ENCODE results near the gene TAF4.
"Not testable (repeated sequence)": the region's sequence is repeated elsewhere in the genome, so short reads cannot be mapped to it uniquely, and the experiment has no call there.

The TAF4 gene

GRCh38 chr20:62080249-62080990 is 14.7 kb upstream of the TAF4 start:
- in situ Hi-C loops (cut with HindIII; ENCODE audit: low sequenced_read_pairs) = no loop called here

- in situ Hi-C loops (cut with HindIII; ENCODE audit: low sequenced_read_pairs) = no loop called here
Observed at GRCh38 chr20:62079166-62079565, 13.5 kb upstream of the TAF4 start.

GRCh38 chr20:62073323-62073722 is 7.6 kb upstream of the TAF4 start:
- in situ Hi-C loops (cut with HindIII; ENCODE audit: low sequenced_read_pairs) = no loop called here

GRCh38 chr20:62071669-62072430 is 6.2 kb upstream of the TAF4 start:
- in situ Hi-C loops (cut with HindIII; ENCODE audit: low sequenced_read_pairs) = not testable (repeated sequence)

- in situ Hi-C loops (cut with HindIII; ENCODE audit: low sequenced_read_pairs) = no loop called here
Observed at GRCh38 chr20:62069741-62070216, 4.1 kb upstream of the TAF4 start.

- in situ Hi-C loops (cut with HindIII; ENCODE audit: low sequenced_read_pairs) = no loop called here
Observed at GRCh38 chr20:62068997-62069396, 3.3 kb upstream of the TAF4 start.

GRCh38 chr20:62067547-62068260 is 2.0 kb upstream of the TAF4 start:
- in situ Hi-C loops (cut with HindIII; ENCODE audit: low sequenced_read_pairs) = no loop called here

- in situ Hi-C loops (cut with HindIII; ENCODE audit: low sequenced_read_pairs) = no loop called here
Observed at GRCh38 chr20:62066983-62067433, 1.3 kb upstream of the TAF4 start.

GRCh38 chr20:62066339-62066982 is 780 bp upstream of the TAF4 start:
- in situ Hi-C loops (cut with HindIII; ENCODE audit: low sequenced_read_pairs) = no loop called here

GRCh38 chr20:62064770-62065673 is 659 bp downstream of the TAF4 start:
- in situ Hi-C loops (cut with HindIII; ENCODE audit: low sequenced_read_pairs) = no loop called here

- in situ Hi-C loops (cut with HindIII; ENCODE audit: low sequenced_read_pairs) = no loop called here
Observed at GRCh38 chr20:62063981-62064769, 1.5 kb downstream of the TAF4 start.

- in situ Hi-C loops (cut with HindIII; ENCODE audit: low sequenced_read_pairs) = no loop called here
Observed at GRCh38 chr20:62063315-62063980, 2.2 kb downstream of the TAF4 start.

GRCh38 chr20:62062661-62063314 is 2.9 kb downstream of the TAF4 start:
- in situ Hi-C loops (cut with HindIII; ENCODE audit: low sequenced_read_pairs) = no loop called here

- in situ Hi-C loops (cut with HindIII; ENCODE audit: low sequenced_read_pairs) = no loop called here
Observed at GRCh38 chr20:62061851-62062423, 3.7 kb downstream of the TAF4 start.

- in situ Hi-C loops (cut with HindIII; ENCODE audit: low sequenced_read_pairs) = no loop called here
Observed at GRCh38 chr20:62060631-62061541, 4.8 kb downstream of the TAF4 start.

GRCh38 chr20:62059920-62060630 is 5.6 kb downstream of the TAF4 start:
- in situ Hi-C loops (cut with HindIII; ENCODE audit: low sequenced_read_pairs) = no loop called here

Measured in DLD1 (cell line).